Adrenal gland (tissue), 5 donors: ENCODE data around the gene KCTD3.

ENCODE experiments used
- POLR2A ChIP-seq, 2 donors: fragments of 450-650 bp; IDR thresholded peaks; one replicate each; pipeline ENCODE4 v1.6.1; 2017; ENCODE audit warnings: antibody characterized with exemption in 2 of 2, mild to moderate bottlenecking in 2 of 2, moderate library complexity in 1 of 2
- TF ChIP-seq, protein P1 (sequence below), 6 experiments: fragments of 450-650 bp in 4 of 6; fragments of 200-600 bp in 2 of 6; sonication (generic) in 1 of 6; IDR thresholded peaks; 1 replicate in 5 of 6; 2 replicates in 1 of 6; pipeline versions ENCODE4 v1.5.1 to v1.8.0; 2016 to 2021; ENCODE audit warnings: antibody characterized with exemption in 6 of 6, mild to moderate bottlenecking in 2 of 6, moderate library complexity in 1 of 6
- donor health status: DM: no; HTN: no; CAD: no.

DNA sequence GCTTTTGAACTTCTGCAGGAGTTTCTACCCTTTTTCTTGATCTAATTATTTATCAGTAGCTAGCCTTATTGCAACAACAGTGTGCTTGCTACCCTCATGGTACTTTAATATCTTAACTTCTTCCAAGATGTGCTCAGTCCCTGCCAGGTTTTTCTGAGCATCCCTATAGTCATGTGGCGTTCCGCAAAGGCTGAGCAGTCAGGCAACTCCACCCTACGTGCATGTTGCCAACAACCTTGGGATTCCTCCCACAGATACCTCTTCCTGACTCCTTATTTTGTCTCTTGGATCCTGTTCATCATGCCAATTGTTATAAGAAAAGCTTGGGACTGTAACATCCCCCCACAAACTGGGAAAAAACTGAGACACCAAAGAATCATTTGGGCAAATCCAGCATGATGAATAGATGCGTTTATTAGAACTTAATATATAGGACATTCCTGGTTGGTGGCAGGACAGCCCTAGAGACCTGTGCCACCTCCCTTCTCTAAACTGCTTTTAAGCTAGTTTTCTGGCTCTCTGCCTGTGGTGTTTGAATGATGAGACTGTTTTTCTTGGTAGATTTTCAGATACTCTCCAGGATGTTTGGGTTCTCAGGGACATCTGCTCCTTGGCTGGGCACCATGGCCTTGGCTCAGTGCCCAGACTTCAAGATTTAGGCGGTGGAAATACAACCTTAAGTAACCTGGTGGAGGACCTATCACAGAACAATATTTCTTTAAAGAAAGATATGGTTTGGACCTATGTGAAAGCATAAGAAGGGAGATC is 27.1 kb upstream of the KCTD3 start:
- TF ChIP-seq, protein P1, sequence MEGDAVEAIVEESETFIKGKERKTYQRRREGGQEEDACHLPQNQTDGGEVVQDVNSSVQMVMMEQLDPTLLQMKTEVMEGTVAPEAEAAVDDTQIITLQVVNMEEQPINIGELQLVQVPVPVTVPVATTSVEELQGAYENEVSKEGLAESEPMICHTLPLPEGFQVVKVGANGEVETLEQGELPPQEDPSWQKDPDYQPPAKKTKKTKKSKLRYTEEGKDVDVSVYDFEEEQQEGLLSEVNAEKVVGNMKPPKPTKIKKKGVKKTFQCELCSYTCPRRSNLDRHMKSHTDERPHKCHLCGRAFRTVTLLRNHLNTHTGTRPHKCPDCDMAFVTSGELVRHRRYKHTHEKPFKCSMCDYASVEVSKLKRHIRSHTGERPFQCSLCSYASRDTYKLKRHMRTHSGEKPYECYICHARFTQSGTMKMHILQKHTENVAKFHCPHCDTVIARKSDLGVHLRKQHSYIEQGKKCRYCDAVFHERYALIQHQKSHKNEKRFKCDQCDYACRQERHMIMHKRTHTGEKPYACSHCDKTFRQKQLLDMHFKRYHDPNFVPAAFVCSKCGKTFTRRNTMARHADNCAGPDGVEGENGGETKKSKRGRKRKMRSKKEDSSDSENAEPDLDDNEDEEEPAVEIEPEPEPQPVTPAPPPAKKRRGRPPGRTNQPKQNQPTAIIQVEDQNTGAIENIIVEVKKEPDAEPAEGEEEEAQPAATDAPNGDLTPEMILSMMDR (IDR thresholded peaks at IDR 0.05) = no peak
- no peak for TF ChIP-seq POLR2A (IDR thresholded peaks at IDR 0.05)
